WERI-Rb-1 (cell line): ENCODE results near the gene NDST3.

Experiments used
- DNase-seq: peaks from one replicate; pipeline ENCODE4 v3.0.0-alpha.2; 2020
- H3K27ac ChIP-seq: fragments of 250-450 bp; sonication (Bioruptor Pico); 2 replicates; pipeline ENCODE4 v1.5.1; 2020; ENCODE audit warnings: mild to moderate bottlenecking, moderate library complexity
- H3K27me3 ChIP-seq: fragments of 250-450 bp; sonication (Bioruptor Pico); 2 replicates; pipeline ENCODE4 v1.5.1; 2021; ENCODE audit warnings: mild to moderate bottlenecking, low read depth, moderate library complexity; ENCODE audit not compliant: insufficient read depth, severe bottlenecking
- H3K36me3 ChIP-seq: fragments of 250-450 bp; sonication (Bioruptor Pico); 2 replicates; pipeline ENCODE4 v1.5.1; 2020; ENCODE audit warnings: mild to moderate bottlenecking, moderate library complexity
- H3K4me3 ChIP-seq: 2 replicates; pipeline ENCODE4 v1.5.1; 2011; ENCODE audit warnings: low read depth, mild to moderate bottlenecking, control low read depth, low read length
- H3K9me3 ChIP-seq: fragments of 250-450 bp; sonication (Bioruptor Pico); 2 replicates; pipeline ENCODE4 v1.5.1; 2021; ENCODE audit warnings: mild to moderate bottlenecking, moderate library complexity; ENCODE audit not compliant: severe bottlenecking
- CTCF ChIP-seq: IDR thresholded peaks from 2 replicates; pipeline ENCODE4 v1.5.1; 2011; ENCODE audit warnings: low read depth, mild to moderate bottlenecking, control low read depth, inconsistent platforms, low read length

The NDST3 gene

DNA sequence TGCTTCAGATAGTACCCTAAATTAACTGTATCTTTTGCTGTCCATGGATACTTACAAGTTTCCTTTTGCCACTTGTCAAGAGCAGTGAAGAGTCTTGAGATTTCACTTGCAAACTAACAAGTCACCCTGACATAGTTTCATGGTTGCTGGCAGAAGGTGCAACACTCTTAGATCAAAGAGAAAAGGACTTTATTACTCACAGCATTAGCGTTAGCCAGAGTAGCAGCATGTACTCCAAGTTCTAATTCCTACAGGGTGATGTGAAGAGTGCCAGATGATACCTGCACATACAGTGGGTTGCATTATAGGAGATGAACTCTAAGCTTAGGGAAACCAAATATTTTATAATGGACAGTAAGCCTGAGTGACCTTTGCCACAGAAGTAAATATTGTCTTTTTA is 47.9 kb downstream of the NDST3 start:
- H3K27me3 ChIP-seq, result no peaks in the 10 kb centered on the region
- no peaks in the 10 kb centered on the region for H3K36me3 ChIP-seq
- H3K9me3 ChIP-seq, result no peaks in the 10 kb centered on the region
- H3K27ac ChIP-seq, result no peak overlapping the region
- no peak overlapping the region for H3K4me3 ChIP-seq
- no peak for TF ChIP-seq CTCF
- no peak for DNase-seq

DNA sequence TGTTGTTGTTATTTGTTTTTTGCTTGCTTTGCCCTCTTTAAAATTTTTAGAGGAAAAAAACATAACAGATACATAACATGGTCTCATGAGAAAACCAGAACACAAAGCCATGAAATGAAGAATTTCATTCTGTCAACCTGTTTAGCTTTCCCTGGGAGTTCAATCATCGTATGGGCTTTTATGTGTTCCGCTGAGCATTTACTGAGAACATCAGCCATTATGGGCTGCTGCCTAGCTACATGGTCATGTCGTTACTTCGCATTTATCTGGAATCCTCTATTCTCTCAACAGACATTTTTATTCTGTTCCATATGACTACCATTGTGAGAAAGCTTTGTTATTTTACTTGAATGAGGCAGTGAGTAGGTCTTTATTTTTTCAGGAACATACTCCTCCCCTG is 51.4 kb downstream of the NDST3 start:
- Histone ChIP-seq H3K9me3 (no peaks in the 10 kb centered on the region), H3K4me3 (no peak overlapping the region), H3K36me3 (no peaks in the 10 kb centered on the region), H3K27ac (no peak overlapping the region), H3K27me3 (no peaks in the 10 kb centered on the region)
- no peak for TF ChIP-seq CTCF
- no peak for DNase-seq

DNA sequence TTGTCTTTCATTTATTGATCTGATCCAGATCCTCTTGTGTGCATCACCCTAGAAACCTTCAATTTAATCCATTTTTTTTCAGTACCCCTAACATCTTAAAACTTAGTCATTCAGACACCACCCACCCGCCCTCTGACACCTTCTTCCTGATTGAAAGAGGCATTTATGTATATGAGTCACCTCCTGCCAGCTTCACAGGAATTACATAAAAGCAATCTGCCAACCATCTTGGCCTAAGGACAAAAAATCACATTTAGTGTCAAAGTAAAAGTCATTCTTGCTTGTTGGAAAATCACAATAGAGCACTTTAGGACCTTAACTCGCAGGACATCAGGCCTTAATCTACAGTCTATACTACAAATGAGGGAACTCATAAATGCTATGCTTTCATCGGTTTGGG is 52.1 kb downstream of the NDST3 start:
- Histone ChIP-seq H3K36me3 (no peaks in the 10 kb centered on the region), H3K27ac (no peak overlapping the region), H3K27me3 (no peaks in the 10 kb centered on the region), H3K9me3 (no peaks in the 10 kb centered on the region), H3K4me3 (no peak overlapping the region)
- no peak for TF ChIP-seq CTCF
- no peak for DNase-seq

DNA sequence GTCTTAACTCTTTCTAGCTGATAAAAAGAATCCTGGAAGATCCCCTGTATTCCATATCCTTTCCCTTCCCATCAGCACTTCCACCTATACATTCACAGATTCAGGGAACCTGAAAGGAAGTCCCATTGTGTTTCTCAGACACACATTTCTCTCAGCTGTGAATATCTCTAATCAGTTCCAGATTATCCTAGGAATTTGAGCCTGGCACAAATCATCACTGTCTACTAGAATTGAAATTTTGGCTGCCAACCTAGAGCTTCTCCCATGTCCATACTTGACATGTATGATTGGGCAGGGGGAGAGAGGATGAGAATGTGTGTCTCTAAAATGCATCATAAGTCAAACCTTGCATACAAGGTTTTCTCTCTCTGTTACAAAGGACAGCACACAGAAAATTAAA is 53.1 kb downstream of the NDST3 start:
- DNase-seq, result no peak
- H3K9me3 ChIP-seq, result no peaks in the 10 kb centered on the region
- no peaks in the 10 kb centered on the region for H3K27me3 ChIP-seq
- H3K27ac ChIP-seq, result no peak overlapping the region
- no peak for TF ChIP-seq CTCF
- H3K4me3 ChIP-seq, result no peak overlapping the region
- H3K36me3 ChIP-seq, result no peaks in the 10 kb centered on the region

- no peak for TF ChIP-seq CTCF
- Histone ChIP-seq H3K27ac (peak overlapping the region; percentile 62), H3K4me3 (peak overlapping the region; percentile 27; the same call in 1 of the 2 replicates), H3K27me3 (no peaks in the 10 kb centered on the region), H3K36me3 (no peaks in the 10 kb centered on the region), H3K9me3 (no peaks in the 10 kb centered on the region)
- peak; percentile 91 for DNase-seq
Observed at GRCh38 chr4:118099106-118099505, 64.8 kb downstream of the NDST3 start.

DNA sequence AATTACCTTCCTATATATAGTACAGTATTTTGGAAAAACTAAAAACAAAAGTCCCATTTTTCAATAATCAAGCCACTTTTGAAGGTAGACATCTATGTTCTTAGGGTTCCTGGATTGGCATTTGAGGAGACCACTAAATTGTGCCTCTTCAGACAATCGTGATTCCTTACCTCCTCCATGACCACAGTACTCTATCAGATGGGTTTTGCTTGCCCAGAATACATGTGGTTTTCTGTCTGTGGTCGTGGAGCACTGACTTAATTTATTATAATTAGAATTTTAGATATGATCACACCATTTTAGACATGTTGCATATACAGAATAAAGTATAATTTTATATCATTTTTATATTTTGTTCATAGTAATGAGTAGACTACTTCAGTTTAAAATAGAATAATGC is 67.9 kb downstream of the NDST3 start:
- Histone ChIP-seq H3K27ac (no peak overlapping the region), H3K9me3 (no peaks in the 10 kb centered on the region), H3K36me3 (no peaks in the 10 kb centered on the region), H3K27me3 (no peaks in the 10 kb centered on the region), H3K4me3 (no peak overlapping the region)
- no peak for TF ChIP-seq CTCF
- no peak for DNase-seq
